Testis (tissue), 3 donors: Measurements from ENCODE around the gene R3HDM4. TPM values are rescaled to one million over a fixed set of nuclear protein-coding genes. Genes with fewer than 3 reads are reported as not detected.
A peak's percentile ranks its signal among the peaks of the same experiment; 100 is the strongest.

Experiments used
- DNase-seq: peaks from one replicate; pipeline ENCODE4 v3.0.0-alpha.2; 2019
- H3K27ac ChIP-seq, 2 donors: fragments of 200-600 bp; sonication (generic); one replicate each; pipeline ENCODE4 v1.5.1; 2019
- H3K27me3 ChIP-seq: fragments of 200-600 bp; sonication (generic); one replicate; pipeline ENCODE4 v1.5.1; 2019
- H3K36me3 ChIP-seq: fragments of 200-600 bp; sonication (generic); one replicate; pipeline ENCODE4 v1.5.1; 2017; ENCODE audit warnings: low read depth; ENCODE audit errors: missing control alignments
- H3K4me1 ChIP-seq: fragments of 200-600 bp; sonication (generic); one replicate; pipeline ENCODE4 v1.5.1; 2019
- H3K4me3 ChIP-seq, 2 donors: fragments of 200-600 bp; sonication (generic); one replicate each; pipeline ENCODE4 v1.5.1; 2017 to 2019
- H3K9me3 ChIP-seq: fragments of 200-600 bp; sonication (generic); one replicate; pipeline ENCODE4 v1.5.1; 2017
- POLR2A ChIP-seq: fragments of 450-650 bp; IDR thresholded peaks from one replicate; pipeline ENCODE4 v1.6.1; 2017; ENCODE audit warnings: antibody characterized with exemption, mild to moderate bottlenecking, moderate library complexity
- WGBS, 2 donors: methylation state at CpG; one replicate each; pipeline ENCODE4 v1.1.5; 2018; 5-methylcytosine and 5-hydroxymethylcytosine counted together
- intact Hi-C: fragments of 100-400 bp; cut with DNase I; formaldehyde crosslinking; loops from one replicate; pipeline ENCODE4 v1.15.1; 2023; ENCODE audit warnings: low total_unique reads
- polyA plus RNA-seq: library from polyadenylated mRNA; stranded (reverse); fragments of 350-450 nt; fragmentation: Illumina TruSeq; extraction: RNeasy Lipid Tissue Mini Kit (QIAGEN cat#74804); gene quantifications from one replicate; pipeline ENCODE4 v1.2.3, GENCODE V29; 2014; ENCODE audit warnings: low read depth, low replicate concordance; ENCODE audit not compliant: insufficient read depth
- total RNA-seq, 2 donors: library from RNA; depleted of rRNA; stranded (reverse); fragments of >200 nt; gene quantifications; one replicate each; pipeline ENCODE4 v1.2.3, GENCODE V29; 2016
- TF ChIP-seq, protein P1 (sequence below), 3 experiments: fragments of 450-650 bp in 2 of 3; fragments of 200-600 bp in 1 of 3; sonication (generic) in 1 of 3; IDR thresholded peaks; one replicate each; pipeline ENCODE4 v1.5.1; 2016 to 2019; ENCODE audit warnings: antibody characterized with exemption in 3 of 3, mild to moderate bottlenecking in 2 of 3, moderate library complexity in 1 of 3

R3HDM4 gene
- total and polyA plus RNA-seq, 3 donors from 2014 or later = 19.2 to 30.1 (median 24.6) TPM

DNA sequence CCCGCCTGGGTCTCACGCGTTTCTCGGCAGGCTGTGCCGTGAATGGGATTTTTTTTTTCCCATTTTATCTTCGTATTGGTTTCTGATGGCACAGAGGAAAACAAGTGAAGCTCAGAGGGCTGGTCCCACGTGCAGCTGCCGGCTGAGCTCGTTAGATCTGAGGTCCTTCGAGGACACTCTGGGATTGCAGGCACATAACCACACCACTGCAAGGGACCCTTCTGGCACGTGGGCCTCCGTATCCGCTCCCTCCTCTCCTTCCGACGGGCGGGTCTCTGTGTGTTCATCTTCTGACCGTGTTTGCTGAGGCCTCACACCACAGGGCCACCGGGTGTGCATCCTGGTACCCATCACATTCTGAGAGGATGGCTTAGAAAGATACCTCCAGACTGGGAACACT is 36.9 kb downstream of the R3HDM4 start:
- intact Hi-C loops = no loop called here
- H3K9me3 ChIP-seq = no peaks in the 10 kb centered on the region
- no peaks in the 10 kb centered on the region for H3K36me3 ChIP-seq
- H3K4me3 ChIP-seq = no peak overlapping the region
- no peak overlapping the region for H3K27ac ChIP-seq
- TF ChIP-seq POLR2A = no peak
- TF ChIP-seq, protein P1, sequence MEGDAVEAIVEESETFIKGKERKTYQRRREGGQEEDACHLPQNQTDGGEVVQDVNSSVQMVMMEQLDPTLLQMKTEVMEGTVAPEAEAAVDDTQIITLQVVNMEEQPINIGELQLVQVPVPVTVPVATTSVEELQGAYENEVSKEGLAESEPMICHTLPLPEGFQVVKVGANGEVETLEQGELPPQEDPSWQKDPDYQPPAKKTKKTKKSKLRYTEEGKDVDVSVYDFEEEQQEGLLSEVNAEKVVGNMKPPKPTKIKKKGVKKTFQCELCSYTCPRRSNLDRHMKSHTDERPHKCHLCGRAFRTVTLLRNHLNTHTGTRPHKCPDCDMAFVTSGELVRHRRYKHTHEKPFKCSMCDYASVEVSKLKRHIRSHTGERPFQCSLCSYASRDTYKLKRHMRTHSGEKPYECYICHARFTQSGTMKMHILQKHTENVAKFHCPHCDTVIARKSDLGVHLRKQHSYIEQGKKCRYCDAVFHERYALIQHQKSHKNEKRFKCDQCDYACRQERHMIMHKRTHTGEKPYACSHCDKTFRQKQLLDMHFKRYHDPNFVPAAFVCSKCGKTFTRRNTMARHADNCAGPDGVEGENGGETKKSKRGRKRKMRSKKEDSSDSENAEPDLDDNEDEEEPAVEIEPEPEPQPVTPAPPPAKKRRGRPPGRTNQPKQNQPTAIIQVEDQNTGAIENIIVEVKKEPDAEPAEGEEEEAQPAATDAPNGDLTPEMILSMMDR (IDR thresholded peaks at IDR 0.05) = no peak
- H3K27me3 ChIP-seq = no peaks in the 10 kb centered on the region
- no peak for DNase-seq
- WGBS, 2 donors = 77 to 80% methylated on average over 17 to 18 of the region's 18 CpGs
- peaks cover 3% of the 10 kb centered on the region for H3K4me1 ChIP-seq

DNA sequence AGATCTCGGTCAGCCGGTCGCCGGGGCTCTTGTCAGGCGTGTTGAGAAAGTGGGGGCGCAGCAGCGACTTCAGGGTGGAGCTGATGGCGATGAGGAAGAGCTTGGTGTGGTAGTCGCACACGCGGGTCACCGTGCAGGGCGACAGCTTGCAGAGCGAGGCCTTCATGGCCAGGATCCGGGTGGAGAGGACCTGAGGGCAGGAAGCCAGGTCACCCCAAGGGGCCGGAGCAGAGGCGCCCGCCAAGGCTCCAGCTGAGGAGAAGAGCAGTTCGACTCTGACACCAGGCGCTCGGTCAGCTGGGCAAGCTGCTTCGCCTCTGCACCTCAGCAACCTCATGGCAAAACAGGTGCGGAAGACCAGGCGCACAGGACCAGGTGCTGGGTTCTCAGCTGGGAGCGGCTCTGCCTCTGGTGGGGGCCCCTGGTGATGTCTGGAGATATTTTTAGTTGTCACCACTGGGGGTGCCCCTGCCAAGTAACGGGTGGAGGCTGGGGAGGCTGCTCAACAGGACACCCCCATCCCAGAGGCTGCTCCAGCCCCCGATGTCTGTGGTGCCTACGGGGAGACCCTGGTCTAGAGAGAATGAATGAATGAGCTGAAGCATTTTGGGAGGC is 37.6 kb downstream of the R3HDM4 start:
- no peaks in the 10 kb centered on the region for H3K36me3 ChIP-seq
- DNase-seq = no peak
- H3K9me3 ChIP-seq = no peaks in the 10 kb centered on the region
- TF ChIP-seq, protein P1 (IDR thresholded peaks at IDR 0.05) = no peak
- TF ChIP-seq POLR2A = no peak
- no peak overlapping the region for H3K27ac ChIP-seq
- no peak overlapping the region for H3K4me3 ChIP-seq
- no peaks in the 10 kb centered on the region for H3K27me3 ChIP-seq
- intact Hi-C loops = no loop called here
- H3K4me1 ChIP-seq = peaks cover 3% of the 10 kb centered on the region
- WGBS, 2 donors = 89 to 94% methylated on average over 20 to 28 of the region's 28 CpGs

DNA sequence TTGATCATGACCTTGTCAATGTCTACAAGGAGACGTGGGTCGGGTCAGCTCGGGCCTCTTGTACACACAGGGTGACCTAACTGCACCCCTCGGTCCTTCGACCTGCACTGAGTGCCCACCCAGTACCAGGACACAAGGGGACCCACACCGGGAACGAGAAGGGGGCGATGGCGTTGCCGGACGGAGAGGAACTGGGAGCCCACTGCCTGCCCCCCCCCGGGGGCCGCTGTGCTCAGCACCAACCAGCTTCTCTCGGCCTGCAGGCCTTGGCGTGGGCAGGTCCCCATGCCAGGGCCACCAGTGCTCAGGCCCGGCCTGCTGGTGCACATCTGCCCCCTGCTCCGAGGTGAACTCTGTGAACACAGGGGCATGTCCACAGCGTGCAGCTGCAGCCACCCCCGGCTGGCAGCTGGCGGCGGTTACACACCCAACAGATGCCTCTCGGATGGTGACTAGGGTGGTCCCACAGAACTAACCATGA is 39.4 kb downstream of the R3HDM4 start:
- WGBS, 2 donors = 79 to 86% methylated on average over 15 to 22 of the region's 22 CpGs
- no peaks in the 10 kb centered on the region for H3K9me3 ChIP-seq
- no peak overlapping the region for H3K27ac ChIP-seq
- TF ChIP-seq, protein P1 (IDR thresholded peaks at IDR 0.05) = no peak
- no peak for TF ChIP-seq POLR2A
- intact Hi-C loops = no loop called here
- peaks cover 13% of the 10 kb centered on the region for H3K4me1 ChIP-seq
- no peaks in the 10 kb centered on the region for H3K27me3 ChIP-seq
- no peak overlapping the region for H3K4me3 ChIP-seq
- DNase-seq = no peak
- H3K36me3 ChIP-seq = no peaks in the 10 kb centered on the region

DNA sequence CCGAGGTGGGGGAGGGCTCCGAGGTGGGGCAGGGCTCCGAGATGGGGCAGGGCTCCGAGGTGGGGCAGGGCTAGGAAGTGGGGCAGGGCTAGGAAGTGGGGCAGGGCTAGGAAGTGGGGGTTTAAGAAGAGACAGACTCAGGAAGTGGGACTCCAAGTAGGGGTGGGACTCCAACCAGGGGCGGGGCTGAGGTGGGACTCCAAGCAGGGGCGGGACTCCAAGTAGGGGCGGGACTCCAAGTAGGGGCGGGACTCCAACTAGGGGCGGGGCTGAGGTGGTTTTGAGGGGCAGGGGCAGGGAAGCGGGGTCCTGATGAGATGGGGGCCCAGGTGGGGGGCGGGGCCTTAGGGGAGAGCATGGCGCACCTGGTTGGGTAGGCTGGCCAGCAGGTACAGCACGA is 39.9 kb downstream of the R3HDM4 start:
- H3K27ac ChIP-seq = peak overlapping the region in 1 of 2 donors; percentile 76
- intact Hi-C loops = no loop called here
- WGBS, 2 donors = 59 to 83% methylated on average over 9 to 10 of the region's 13 CpGs
- H3K27me3 ChIP-seq = no peaks in the 10 kb centered on the region
- H3K9me3 ChIP-seq = no peaks in the 10 kb centered on the region
- H3K36me3 ChIP-seq = no peaks in the 10 kb centered on the region
- DNase-seq = peak; percentile 60
- peaks cover 15% of the 10 kb centered on the region for H3K4me1 ChIP-seq
- H3K4me3 ChIP-seq = no peak overlapping the region
- TF ChIP-seq, protein P1 (IDR thresholded peaks at IDR 0.05) = no peak
